Kidney (tissue), 14 donors: ENCODE data around the gene MSRB3. TPM values are rescaled to one million over a fixed set of nuclear protein-coding genes. Genes with fewer than 3 reads are reported as not detected.

ENCODE experiments used
- DNase-seq, 5 donors: peaks; one replicate each; pipeline ENCODE4 v3.0.0-alpha.2; 2013 to 2020
- FAIRE-seq: peaks from 2 replicates; lab custom pipeline; 2012; peaks lifted over from hg19 to GRCh38; lab: Jason Lieb, UNC
- H3K27ac ChIP-seq, 2 donors: one replicate each; pipeline ENCODE4 v1.7.0; 2013; ENCODE audit warnings: low read depth in 2 of 2, low read length in 2 of 2, inconsistent platforms in 1 of 2
- H3K27me3 ChIP-seq: one replicate; pipeline ENCODE4 v1.7.1; 2013; ENCODE audit warnings: low read length, inconsistent platforms; ENCODE audit not compliant: control insufficient read depth, insufficient read depth
- H3K36me3 ChIP-seq, 3 donors: one replicate each; pipeline versions ENCODE4 v1.7.0 to v1.7.1; 2013; ENCODE audit warnings: low read length in 3 of 3, control low read depth in 1 of 3, inconsistent platforms in 1 of 3; ENCODE audit not compliant: insufficient read depth in 3 of 3, control insufficient read depth in 2 of 3
- H3K4me1 ChIP-seq, 3 donors: one replicate each; pipeline versions ENCODE4 v1.7.0 to v1.7.1; 2013; ENCODE audit warnings: low read length in 3 of 3, inconsistent platforms in 1 of 3, low read depth in 1 of 3; ENCODE audit not compliant: control insufficient read depth in 2 of 3, insufficient read depth in 2 of 3
- H3K4me3 ChIP-seq, 3 donors: one replicate each; pipeline versions ENCODE4 v1.7.0 to v1.8.1; 2013; ENCODE audit warnings: low read length in 3 of 3, control low read depth in 1 of 3, inconsistent platforms in 1 of 3
- H3K9ac ChIP-seq, 3 donors: one replicate each; pipeline versions ENCODE4 v1.7.0 to v1.7.1; 2013; ENCODE audit warnings: low read length in 3 of 3, control low read depth in 1 of 3, inconsistent platforms in 1 of 3
- H3K9me3 ChIP-seq, 3 donors: one replicate each; pipeline versions ENCODE4 v1.7.0 to v1.7.1; 2013; ENCODE audit warnings: low read length in 3 of 3, control low read depth in 1 of 3, inconsistent platforms in 1 of 3; ENCODE audit not compliant: control insufficient read depth in 2 of 3, insufficient read depth in 1 of 3
- CTCF ChIP-seq: IDR thresholded peaks from 3 replicates; pipeline ENCODE4 v1.5.1; 2012; ENCODE audit warnings: mild to moderate bottlenecking, moderate library complexity, borderline replicate concordance; ENCODE audit not compliant: insufficient read depth; ENCODE audit errors: extremely low read depth
- intact Hi-C: fragments of 100-400 bp; cut with DNase I; formaldehyde crosslinking; loops from one replicate; pipeline ENCODE4 v1.11.1; 2022
- polyA plus RNA-seq: library from polyadenylated mRNA; stranded (reverse); fragments of 350-450 nt; fragmentation: Illumina TruSeq; extraction: RNeasy Lipid Tissue Mini Kit (QIAGEN cat#74804); gene quantifications from one replicate; pipeline ENCODE4 v1.2.3, GENCODE V29; 2014; ENCODE audit warnings: low read depth, low replicate concordance; ENCODE audit not compliant: insufficient read depth
- total RNA-seq: library from RNA; stranded (reverse); fragmentation: NEBNext Ultra II Directional; extraction: Animal tissue kit (Norgen Biotek cat#: 25700); gene quantifications from one replicate; pipeline ENCODE4 v1.2.1, GENCODE V29; 2021
- donor health status: control.
- donor health status: control.
- donor health status: control.
- donor health status: control.
- donor health status: control.
- donor health status: DM: yes; HTN: yes; CAD: no.
- donor health status: Normal renal cell carcinoma (clear cell type).

The MSRB3 gene
- total and polyA plus RNA-seq, 2 donors from 2014 or later = 10.3 to 35.9 TPM

- H3K36me3 ChIP-seq = no peaks in the 10 kb centered on the region
- no peak overlapping the region for H3K9ac ChIP-seq
- no peaks in the 10 kb centered on the region for H3K9me3 ChIP-seq
- no peak overlapping the region for H3K4me3 ChIP-seq
- H3K27ac ChIP-seq = no peak overlapping the region
- H3K4me1 ChIP-seq = no peaks in the 10 kb centered on the region
- intact Hi-C loops = no loop called here
- no peak for DNase-seq
- no peak for FAIRE-seq
- no peaks in the 10 kb centered on the region for H3K27me3 ChIP-seq
- TF ChIP-seq CTCF = no peak
Measured at GRCh38 chr12:65434737-65435136, 156.3 kb downstream of the MSRB3 start.

GRCh38 chr12:65443038-65443437 lies 164.6 kb downstream of the MSRB3 start:
- intact Hi-C loops = no loop called here
- Histone ChIP-seq H3K27ac (no peak overlapping the region), H3K9me3 (no peaks in the 10 kb centered on the region), H3K36me3 (no peaks in the 10 kb centered on the region), H3K27me3 (no peaks in the 10 kb centered on the region), H3K9ac (no peak overlapping the region), H3K4me1 (no peaks in the 10 kb centered on the region), H3K4me3 (no peak overlapping the region)
- FAIRE-seq (no peak), DNase-seq (no peak)
- no peak for TF ChIP-seq CTCF

- intact Hi-C loops = no loop called here
Measured at GRCh38 chr12:65444996-65445395, 166.5 kb downstream of the MSRB3 start.

More at GRCh38 chr12:65444996-65445395, 166.5 kb downstream of the MSRB3 start:
- Histone ChIP-seq H3K4me3 (no peak overlapping the region), H3K4me1 (no peaks in the 10 kb centered on the region), H3K9me3 (no peaks in the 10 kb centered on the region), H3K27ac (no peak overlapping the region), H3K9ac (no peak overlapping the region), H3K36me3 (no peaks in the 10 kb centered on the region), H3K27me3 (no peaks in the 10 kb centered on the region)
- FAIRE-seq (no peak), DNase-seq (no peak)
- no peak for TF ChIP-seq CTCF
